HG03175 (cell line): ENCODE data around the gene BCL2L15.

Source experiments
- ATAC-seq: cut with Tn5 transposase; IDR thresholded peaks from one replicate; pipeline ENCODE4 v1.9.1; 2021; ENCODE audit warnings: mild to moderate bottlenecking, moderate library complexity; ENCODE audit not compliant: unreplicated experiment

BCL2L15 gene

DNA sequence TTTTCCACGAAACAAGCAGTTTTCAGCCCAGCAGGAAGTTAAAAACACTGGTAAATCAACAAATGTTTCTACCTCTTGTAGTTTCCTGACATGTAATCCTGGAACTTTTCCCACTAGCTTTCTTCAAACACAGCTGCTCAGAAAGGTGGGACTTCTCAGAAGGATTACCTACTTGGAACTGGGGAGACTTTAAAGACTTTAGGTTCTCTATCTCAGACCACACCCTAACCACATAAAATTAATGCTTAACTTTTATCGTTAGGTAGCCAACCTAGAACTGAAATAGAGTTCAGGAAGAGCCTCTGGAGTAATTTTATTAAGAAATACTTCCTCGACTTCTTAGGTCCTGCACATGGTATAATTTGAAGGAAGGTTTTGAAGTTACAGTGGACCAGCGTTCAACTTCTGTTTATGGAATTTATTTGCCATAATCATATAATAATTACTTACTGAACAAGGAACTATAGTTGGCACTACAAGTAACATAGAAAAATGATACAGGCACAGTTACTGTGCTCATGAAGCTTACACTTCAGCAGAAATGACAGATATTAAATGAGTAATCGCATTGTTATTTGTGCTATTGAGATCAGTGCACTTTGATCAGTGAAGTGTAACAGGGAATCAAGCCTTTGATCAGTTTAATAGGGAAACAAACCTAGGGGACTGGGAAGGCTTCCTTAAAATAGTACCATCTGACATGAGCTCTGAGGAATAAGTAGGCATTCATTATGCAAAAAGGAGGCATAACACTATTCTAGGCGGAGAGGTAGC is at the start of gene BCL2L15:
TSS of gene BCL2L15 (minus strand) at position 180 of the 774 bp plus-strand sequence. CDS start 206 bp downstream, outside the sequence.
- ATAC-seq = peak; percentile 59

DNA sequence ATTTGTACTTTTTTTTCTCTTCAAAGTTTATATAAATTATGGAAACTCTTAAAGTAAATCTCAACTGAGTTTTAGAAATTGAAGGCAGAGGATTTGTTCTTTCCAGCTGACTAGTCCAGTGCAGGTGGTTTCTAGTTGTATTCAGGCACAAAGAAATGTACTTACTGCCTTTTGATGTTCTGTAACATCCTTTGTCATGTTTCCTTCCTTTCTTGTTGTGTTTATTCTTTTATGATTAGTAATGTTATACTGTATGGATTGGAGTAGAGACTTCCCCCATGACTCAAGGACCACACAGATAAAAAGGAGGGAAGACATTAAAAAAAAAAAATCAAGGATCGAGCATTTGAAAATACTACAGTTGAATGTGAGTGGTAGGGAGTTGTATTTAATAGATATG is 49.8 kb upstream of the BCL2L15 start:
- ATAC-seq = no peak

DNA sequence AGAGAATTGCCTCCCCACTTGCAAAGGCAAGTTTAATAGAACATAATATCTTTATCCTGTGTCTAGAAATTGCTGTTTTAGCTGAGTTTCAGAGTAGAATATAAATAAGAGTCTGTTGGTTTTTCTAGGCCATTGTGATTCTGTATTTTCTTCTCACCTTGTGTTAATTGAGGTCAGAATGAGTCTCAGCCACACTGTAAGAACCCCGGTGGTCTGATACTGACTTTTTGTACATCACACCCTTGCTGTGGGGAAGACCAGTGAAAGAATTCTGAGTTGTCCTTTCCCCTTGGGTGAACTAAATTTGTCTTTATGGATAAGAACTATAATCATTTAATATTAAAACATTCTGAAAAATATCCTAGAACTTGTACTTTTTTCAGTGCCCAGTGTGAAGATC is 48.6 kb upstream of the BCL2L15 start:
- no peak for ATAC-seq

DNA sequence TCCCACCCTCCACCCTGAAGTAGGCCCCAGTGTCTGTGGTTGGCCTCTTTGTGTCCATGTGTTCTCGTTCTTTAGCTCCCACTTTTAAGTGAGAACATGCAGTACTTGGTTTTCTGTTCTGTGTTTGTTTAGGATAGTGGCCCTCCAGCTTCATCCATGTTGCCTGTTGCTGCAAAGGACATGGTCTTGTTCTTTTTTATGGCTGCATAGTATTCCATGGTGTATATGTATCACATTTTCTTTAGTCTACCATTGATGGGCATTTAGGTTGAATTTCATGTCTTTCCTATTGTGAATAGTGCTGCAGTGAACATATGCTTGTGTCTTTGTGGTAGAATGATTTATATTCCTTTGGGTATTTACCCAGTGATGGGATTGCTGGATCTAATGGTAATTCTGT is 47.8 kb upstream of the BCL2L15 start:
- ATAC-seq = no peak

GRCh38 chr1:113934511-113935055 is 47.2 kb upstream of the BCL2L15 start:
- no peak for ATAC-seq

GRCh38 chr1:113934006-113934405 is 46.6 kb upstream of the BCL2L15 start:
- no peak for ATAC-seq

GRCh38 chr1:113931451-113931851 is 44.1 kb upstream of the BCL2L15 start:
- no peak for ATAC-seq

GRCh38 chr1:113930499-113931161 is 43.2 kb upstream of the BCL2L15 start:
- ATAC-seq = peak; percentile 53

DNA sequence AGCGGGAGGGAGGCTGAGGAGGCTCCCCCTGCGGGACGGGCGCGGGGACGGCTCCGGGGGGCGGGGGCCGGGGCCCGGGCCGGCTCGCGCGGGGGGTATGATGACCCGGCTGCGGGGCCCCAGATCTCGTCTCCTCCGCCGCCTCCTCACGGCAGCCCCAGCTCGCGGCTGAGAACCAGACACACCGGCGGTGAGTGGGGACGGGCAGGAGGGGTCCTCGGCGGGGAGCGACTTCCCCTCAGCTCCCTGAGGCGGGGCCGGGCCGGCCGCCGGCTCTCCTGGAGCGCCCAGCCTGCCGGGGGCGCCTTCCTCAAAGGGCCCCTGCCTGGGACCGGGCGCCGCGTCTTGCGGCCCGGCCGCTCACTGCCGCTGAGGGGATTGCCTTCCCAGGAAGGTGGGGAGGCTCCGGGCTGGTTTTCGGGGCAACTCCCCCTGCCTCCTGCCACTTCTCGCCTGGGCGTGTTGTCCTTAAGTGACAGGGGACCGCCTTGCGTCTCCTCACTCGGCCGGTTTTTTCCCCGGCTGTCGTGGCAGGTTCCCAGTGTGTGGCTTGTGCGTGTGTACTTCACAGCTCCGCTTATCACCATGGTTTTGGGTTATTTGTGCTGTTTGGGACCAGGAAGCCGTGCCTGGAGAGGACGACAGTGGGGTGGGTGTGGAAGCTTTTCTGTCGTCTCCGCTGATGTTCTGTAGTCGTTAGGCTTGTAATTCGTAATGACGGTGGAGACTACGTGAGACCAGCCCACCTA is 42.5 kb upstream of the BCL2L15 start:
- peak; percentile 27 for ATAC-seq

DNA sequence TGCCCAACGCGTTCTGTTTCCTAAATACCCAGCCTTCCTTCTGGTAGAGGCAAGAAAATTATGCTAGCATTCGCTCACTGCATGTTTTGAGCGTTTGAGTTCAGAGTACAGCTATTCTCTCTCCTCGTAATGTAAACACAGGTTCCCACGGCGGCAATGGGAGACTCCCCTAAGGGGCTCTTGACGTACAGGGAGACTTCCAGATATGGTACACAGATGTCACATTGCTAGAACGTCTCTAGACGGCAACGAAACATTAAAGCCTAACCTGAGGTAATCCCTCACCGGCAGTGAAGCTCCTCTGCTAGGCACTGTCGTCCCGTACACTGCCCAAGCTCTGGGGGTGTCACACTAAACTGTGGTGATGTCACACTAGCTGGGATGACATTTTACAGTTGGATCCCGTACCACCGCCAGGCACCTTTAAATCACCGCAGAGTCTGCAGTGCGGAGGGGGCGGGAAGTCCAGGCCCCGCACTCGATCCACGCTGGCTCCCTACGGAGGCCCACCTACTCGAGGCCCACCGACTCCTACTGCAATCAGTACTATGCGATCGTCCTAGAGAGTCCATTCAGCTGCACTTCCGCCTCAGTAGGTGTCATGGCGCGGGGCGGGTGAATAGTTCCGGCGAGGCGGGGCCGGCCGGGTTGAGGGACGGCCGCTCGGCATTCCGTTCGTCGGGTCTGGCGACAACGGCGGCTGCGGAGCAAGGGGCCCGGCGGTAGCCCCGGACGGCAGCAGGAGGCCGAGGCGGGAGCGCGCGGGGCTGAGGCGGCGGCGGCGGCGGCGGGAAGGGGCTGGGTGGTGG is 41.8 kb upstream of the BCL2L15 start, which contains the start of gene HIPK1:
TSS of gene HIPK1 (plus strand) at position 384 of the 809 bp plus-strand sequence.
- peak; percentile 62 for ATAC-seq

DNA sequence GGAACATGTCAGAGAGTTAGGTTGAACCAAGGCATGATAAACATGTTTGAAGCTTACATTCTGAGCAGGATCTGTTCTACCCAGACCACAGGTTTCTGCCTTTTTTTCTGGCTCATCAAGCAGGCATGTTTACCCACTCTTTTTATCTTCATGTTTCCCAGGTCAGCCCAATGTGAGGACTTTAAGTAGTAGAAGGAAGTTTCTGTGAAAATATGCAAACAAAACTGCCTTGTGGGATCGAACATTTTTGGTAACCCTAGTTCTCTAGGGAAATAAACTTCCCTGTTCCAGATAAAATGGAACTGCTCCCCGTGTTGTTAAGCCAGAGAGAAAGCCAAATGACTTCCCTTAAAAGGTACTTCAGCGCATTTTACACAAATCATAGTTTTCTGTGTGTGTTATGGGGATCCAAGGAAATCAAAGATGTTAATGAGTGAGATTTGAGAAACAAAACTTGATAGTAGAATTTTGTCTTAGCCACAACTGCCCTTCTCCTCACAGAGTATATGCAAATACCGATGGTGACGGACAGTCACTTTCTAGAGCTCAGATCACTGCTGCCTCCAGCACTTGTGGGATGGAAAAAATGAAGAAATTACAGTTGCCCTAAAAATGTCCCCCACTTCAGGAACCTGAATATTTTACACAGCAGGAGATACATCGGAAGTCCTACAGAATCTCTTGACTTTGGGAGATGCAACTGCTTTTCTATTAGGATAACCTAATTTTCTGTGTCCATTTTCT is 41.0 kb upstream of the BCL2L15 start:
- ATAC-seq = peak; percentile 22

DNA sequence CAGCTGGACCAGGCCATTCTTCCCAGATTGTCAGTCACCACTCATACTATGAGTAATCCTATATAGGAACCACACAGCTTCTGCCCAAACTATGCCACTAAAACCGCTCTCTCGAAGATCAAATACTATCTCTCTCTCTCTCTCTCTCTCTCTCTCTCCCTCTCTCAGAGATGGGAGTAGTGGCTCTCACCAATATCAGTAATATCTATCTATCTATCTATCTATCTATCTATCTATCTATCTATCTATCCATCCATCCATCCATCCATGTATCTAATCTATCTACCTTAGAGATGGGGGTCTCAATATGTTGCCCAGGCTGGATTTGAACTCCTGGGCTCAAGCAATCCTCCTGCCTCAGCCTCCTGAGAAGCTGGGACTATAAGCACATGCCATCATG is 37.1 kb upstream of the BCL2L15 start:
- no peak for ATAC-seq

GRCh38 chr1:113922957-113923356 is 35.6 kb upstream of the BCL2L15 start:
- ATAC-seq = no peak

- ATAC-seq = no peak
These were observed 30.9 kb upstream of the BCL2L15 start for GRCh38 chr1:113918243-113918642.

DNA sequence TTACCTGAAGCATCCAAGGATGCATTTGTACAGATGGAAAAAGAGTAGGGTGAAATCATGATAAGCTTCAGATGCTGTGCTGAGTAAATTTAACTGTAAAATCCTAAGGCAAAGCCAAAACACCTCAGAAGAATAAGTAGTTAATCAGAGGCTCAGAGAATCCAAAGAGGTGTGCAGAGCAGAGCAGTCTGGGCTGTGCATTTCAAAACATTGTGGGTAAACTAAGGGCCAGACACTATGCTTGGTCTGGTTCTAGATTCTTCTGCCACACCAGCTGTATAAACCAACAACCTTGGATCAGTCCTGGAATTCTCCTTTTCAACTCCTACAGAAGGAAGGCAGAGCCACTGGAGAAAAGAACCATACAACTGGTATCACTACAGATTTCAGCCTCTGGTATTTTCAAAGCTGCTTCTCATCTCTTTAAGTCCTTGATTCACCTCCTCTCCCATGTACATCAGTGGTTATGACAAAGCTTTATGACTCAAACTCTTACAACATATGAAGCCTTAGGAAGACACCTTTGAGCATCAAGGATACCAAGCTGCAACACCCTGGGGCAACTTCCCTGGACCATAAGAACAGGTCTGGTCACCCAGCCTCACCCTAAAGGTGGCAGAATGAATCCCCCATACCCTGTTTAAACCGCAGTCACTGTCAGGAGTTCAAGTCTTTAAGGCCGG is 30.2 kb upstream of the BCL2L15 start:
- no peak for ATAC-seq

- ATAC-seq = no peak
These were observed 29.6 kb upstream of the BCL2L15 start for GRCh38 chr1:113916974-113917373.

DNA sequence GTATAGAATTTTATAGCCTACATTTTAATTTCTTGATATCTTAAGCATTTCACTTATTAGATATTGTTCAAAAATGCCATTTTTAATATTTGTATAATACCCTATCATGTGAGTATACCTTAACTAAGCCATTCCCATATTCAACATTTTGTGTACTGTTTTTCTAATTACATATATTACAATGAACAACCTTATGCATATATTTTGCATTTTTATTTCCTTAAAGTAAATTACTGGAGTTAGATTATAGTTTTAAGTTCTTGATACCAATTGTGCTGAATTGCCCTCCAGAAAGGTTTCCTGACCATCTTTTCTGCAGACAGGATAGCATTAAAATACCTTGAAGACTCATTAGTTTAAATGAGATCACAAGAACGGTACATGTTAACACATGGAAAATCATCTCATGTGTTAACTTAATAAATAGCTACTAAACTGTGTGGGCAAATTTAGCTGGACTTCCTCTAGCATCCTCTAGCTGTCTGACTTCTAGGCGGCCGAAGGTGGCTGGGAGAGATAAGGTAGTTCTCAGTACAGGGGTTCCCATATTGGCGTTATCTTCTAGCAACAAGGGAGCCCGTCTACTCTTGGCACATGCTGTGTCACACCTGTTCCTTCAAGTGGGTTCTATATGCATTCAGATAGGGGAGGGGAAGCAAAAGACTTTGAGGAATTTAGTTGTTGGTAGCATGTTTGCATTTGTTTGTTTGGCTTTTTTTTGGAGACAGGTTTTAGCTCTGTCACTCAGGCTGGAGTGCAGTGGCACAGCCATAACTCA is 26.7 kb upstream of the BCL2L15 start:
- ATAC-seq = no peak

DNA sequence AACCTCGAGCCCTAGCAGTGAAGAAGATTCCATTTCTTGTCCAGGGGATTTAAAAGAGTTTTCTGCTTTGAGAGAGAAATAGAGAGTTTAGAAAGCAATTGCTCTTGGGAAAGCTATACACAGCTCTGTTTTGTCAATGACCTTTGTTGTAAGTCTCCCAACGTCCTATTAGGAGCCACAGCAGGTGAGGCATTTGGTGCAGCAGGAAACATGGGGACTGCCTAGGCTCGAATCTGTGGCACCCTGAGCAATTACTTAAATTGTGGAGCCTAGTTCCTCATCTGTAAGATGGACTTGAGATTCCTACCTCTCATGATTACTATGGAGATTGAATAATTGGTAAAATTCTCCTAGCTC is 25.9 kb upstream of the BCL2L15 start:
- no peak for ATAC-seq
